ENCODE data around the gene DHX15. TPM values are rescaled to one million over a fixed set of nuclear protein-coding genes. Genes with fewer than 3 reads are reported as not detected.

Gene DHX15
- total RNA-seq, 1 donor from 2014 or later = 130 TPM

DNA sequence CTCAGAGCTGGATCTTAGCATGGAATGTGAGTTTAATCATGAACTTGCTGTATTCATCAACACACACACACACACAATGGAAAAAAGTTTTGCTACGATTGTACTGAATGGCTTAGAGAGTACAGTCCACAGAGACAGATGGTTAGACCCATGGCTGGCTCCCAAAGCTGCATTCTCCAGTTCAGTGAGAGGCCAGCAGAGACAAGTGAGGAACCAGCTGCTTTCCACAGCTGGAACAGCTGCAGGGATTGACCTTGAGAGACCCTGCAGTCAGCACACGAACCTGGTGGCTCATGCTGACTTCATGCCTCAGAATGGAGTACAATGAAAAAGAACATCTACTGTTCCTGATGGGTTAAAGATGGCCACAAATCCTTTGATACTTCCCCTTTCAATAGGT, 94.5 kb downstream of the DHX15 start:
- H3K4me2 ChIP-seq (ENCODE audit: low read length) = no peak overlapping the region
- no peak for TF ChIP-seq EZH2 (IDR thresholded peaks at IDR 0.05; ENCODE audit: insufficient read depth, low read length)
- TF ChIP-seq, protein P1, sequence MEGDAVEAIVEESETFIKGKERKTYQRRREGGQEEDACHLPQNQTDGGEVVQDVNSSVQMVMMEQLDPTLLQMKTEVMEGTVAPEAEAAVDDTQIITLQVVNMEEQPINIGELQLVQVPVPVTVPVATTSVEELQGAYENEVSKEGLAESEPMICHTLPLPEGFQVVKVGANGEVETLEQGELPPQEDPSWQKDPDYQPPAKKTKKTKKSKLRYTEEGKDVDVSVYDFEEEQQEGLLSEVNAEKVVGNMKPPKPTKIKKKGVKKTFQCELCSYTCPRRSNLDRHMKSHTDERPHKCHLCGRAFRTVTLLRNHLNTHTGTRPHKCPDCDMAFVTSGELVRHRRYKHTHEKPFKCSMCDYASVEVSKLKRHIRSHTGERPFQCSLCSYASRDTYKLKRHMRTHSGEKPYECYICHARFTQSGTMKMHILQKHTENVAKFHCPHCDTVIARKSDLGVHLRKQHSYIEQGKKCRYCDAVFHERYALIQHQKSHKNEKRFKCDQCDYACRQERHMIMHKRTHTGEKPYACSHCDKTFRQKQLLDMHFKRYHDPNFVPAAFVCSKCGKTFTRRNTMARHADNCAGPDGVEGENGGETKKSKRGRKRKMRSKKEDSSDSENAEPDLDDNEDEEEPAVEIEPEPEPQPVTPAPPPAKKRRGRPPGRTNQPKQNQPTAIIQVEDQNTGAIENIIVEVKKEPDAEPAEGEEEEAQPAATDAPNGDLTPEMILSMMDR (IDR thresholded peaks at IDR 0.05; ENCODE audit: insufficient read depth, low read depth, low read length) = no peak

DNA sequence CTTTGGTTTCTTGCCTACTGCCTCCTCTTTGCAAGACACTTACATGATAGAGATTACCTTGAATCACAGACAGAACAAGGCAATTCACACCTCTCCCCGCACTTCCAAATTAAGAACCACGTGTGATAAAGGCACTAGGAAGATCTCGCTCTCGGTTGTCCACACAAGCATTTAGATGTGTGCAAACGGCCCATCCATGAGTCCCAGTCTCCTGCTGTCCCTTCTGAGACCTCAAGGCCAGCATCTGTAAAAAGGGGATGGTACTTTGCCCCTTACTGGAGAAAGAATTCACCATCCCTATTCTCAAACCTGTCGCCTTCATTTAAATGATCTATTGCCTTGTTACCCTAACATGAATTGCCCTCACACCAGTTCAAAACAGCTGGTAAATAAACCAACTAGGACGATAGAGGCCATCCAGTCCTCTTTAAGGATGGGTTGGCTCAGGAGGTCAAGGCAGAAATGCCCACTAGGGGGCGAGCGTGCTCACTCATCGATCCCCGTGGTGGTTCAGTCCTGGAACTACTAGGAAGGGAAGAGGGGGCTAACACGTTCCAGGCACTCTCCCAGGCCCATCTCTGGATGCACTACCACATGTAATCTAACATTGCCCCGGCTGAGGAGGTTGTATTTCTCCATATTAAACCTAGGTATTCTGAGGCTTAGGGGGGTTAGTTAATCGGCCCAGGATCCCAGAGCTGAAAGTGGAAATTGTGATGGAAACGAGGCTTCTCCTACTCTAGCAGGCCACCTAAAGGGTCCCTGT, 95.8 kb downstream of the DHX15 start:
- H3K27me3 Mint-ChIP-seq (ENCODE audit: low read depth, unreplicated experiment) = peaks cover 12% of the 10 kb centered on the region
- Histone ChIP-seq H3K9ac (ENCODE audit: low read length) (no peak overlapping the region), H3K9me3 (ENCODE audit: insufficient read depth, low read depth, low read length) (no peaks in the 10 kb centered on the region), H3K27ac (ENCODE audit: low read depth, low read length) (no peak overlapping the region), H3K79me2 (ENCODE audit: insufficient read depth, low read length) (no peaks in the 10 kb centered on the region), H3K4me3 (ENCODE audit: insufficient read depth, low read depth, low read length) (no peak overlapping the region), H3K4me1 (ENCODE audit: insufficient read depth, low read length) (no peaks in the 10 kb centered on the region), H3K27me3 (ENCODE audit: insufficient read depth, low read length) (peaks cover 6% of the 10 kb centered on the region), H2AFZ (ENCODE audit: low read depth, low read length) (no peak overlapping the region), H3K36me3 (ENCODE audit: insufficient read depth, low read length) (no peaks in the 10 kb centered on the region), H4K20me1 (ENCODE audit: insufficient read depth, low read length) (no peaks in the 10 kb centered on the region), H3K4me2 (ENCODE audit: low read length) (no peak overlapping the region)
- peaks cover 6% of the 10 kb centered on the region for H3K9me3 Mint-ChIP-seq (ENCODE audit: unreplicated experiment)
- DNase-seq (ENCODE audit: low read depth) = peak; percentile 20
- no peak overlapping the region for H3K4me3 Mint-ChIP-seq (ENCODE audit: unreplicated experiment)
- H3K4me1 Mint-ChIP-seq (ENCODE audit: low read depth, unreplicated experiment) = no peaks in the 10 kb centered on the region
- TF ChIP-seq, protein P1 (IDR thresholded peaks at IDR 0.05; ENCODE audit: insufficient read depth, low read depth, low read length) = peak; percentile 90
- no peak for TF ChIP-seq EZH2 (IDR thresholded peaks at IDR 0.05; ENCODE audit: insufficient read depth, low read length)
- FAIRE-seq = no peak
- H3K27ac Mint-ChIP-seq (ENCODE audit: unreplicated experiment) = no peak overlapping the region
- H3K36me3 Mint-ChIP-seq (ENCODE audit: low read depth, unreplicated experiment) = no peaks in the 10 kb centered on the region

More for the DNA sequence above, 94.5 kb downstream of the DHX15 start:
- H3K27ac ChIP-seq (ENCODE audit: low read depth, low read length) = no peak overlapping the region
- Mint-ChIP-seq H3K27ac (ENCODE audit: unreplicated experiment) (no peak overlapping the region), H3K36me3 (ENCODE audit: low read depth, unreplicated experiment) (no peaks in the 10 kb centered on the region), H3K9me3 (ENCODE audit: unreplicated experiment) (peaks cover 6% of the 10 kb centered on the region), H3K4me3 (ENCODE audit: unreplicated experiment) (no peak overlapping the region), H3K4me1 (ENCODE audit: low read depth, unreplicated experiment) (no peaks in the 10 kb centered on the region), H3K27me3 (ENCODE audit: low read depth, unreplicated experiment) (peaks cover 16% of the 10 kb centered on the region)
- no peaks in the 10 kb centered on the region for H3K79me2 ChIP-seq (ENCODE audit: insufficient read depth, low read length)
- no peak overlapping the region for H3K9ac ChIP-seq (ENCODE audit: low read length)
- H3K9me3 ChIP-seq (ENCODE audit: insufficient read depth, low read depth, low read length) = no peaks in the 10 kb centered on the region
- no peak overlapping the region for H3K4me3 ChIP-seq (ENCODE audit: insufficient read depth, low read depth, low read length)
- no peak overlapping the region for H2AFZ ChIP-seq (ENCODE audit: low read depth, low read length)
- H4K20me1 ChIP-seq (ENCODE audit: insufficient read depth, low read length) = no peaks in the 10 kb centered on the region
- FAIRE-seq (no peak), DNase-seq (ENCODE audit: low read depth) (no peak)
- no peaks in the 10 kb centered on the region for H3K4me1 ChIP-seq (ENCODE audit: insufficient read depth, low read length)
- peaks cover 6% of the 10 kb centered on the region for H3K27me3 ChIP-seq (ENCODE audit: insufficient read depth, low read length)
- H3K36me3 ChIP-seq (ENCODE audit: insufficient read depth, low read length) = no peaks in the 10 kb centered on the region

DNA sequence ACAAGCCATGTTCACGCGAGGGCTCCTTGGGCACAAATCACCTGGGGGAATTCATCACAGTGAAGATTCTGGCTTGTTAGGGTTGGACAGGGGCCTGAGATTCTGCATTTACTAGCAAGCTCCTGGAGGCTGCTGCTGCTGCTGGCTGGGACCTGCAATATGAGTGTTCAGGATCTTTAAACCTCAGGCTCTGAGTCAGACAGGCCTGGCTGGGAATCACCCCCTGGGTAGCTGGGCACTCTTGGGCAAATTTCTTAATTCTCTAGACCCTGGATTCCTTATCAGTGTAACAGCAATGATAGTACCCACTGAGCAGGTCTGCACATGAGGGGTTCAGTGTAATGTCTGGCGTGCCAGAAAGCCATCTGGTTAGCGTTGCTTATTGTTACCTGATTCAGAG, 101.5 kb downstream of the DHX15 start:
- no peak overlapping the region for H3K27ac ChIP-seq (ENCODE audit: low read depth, low read length)
- Mint-ChIP-seq H3K36me3 (ENCODE audit: low read depth, unreplicated experiment) (no peaks in the 10 kb centered on the region), H3K4me3 (ENCODE audit: unreplicated experiment) (no peak overlapping the region), H3K9me3 (ENCODE audit: unreplicated experiment) (peaks cover 1% of the 10 kb centered on the region), H3K4me1 (ENCODE audit: low read depth, unreplicated experiment) (peaks cover 2% of the 10 kb centered on the region), H3K27me3 (ENCODE audit: low read depth, unreplicated experiment) (peaks cover 16% of the 10 kb centered on the region), H3K27ac (ENCODE audit: unreplicated experiment) (no peak overlapping the region)
- no peaks in the 10 kb centered on the region for H4K20me1 ChIP-seq (ENCODE audit: insufficient read depth, low read length)
- H3K9ac ChIP-seq (ENCODE audit: low read length) = no peak overlapping the region
- TF ChIP-seq, protein P1 (IDR thresholded peaks at IDR 0.05; ENCODE audit: insufficient read depth, low read depth, low read length) = no peak
- no peak for TF ChIP-seq EZH2 (IDR thresholded peaks at IDR 0.05; ENCODE audit: insufficient read depth, low read length)
- no peaks in the 10 kb centered on the region for H3K36me3 ChIP-seq (ENCODE audit: insufficient read depth, low read length)
- no peak overlapping the region for H3K4me3 ChIP-seq (ENCODE audit: insufficient read depth, low read depth, low read length)
- peaks cover 2% of the 10 kb centered on the region for H3K27me3 ChIP-seq (ENCODE audit: insufficient read depth, low read length)
- no peaks in the 10 kb centered on the region for H3K79me2 ChIP-seq (ENCODE audit: insufficient read depth, low read length)
- no peaks in the 10 kb centered on the region for H3K9me3 ChIP-seq (ENCODE audit: insufficient read depth, low read depth, low read length)
- no peak for FAIRE-seq
- H2AFZ ChIP-seq (ENCODE audit: low read depth, low read length) = no peak overlapping the region
- H3K4me1 ChIP-seq (ENCODE audit: insufficient read depth, low read length) = peaks cover under 1% of the 10 kb centered on the region
- H3K4me2 ChIP-seq (ENCODE audit: low read length) = no peak overlapping the region
- DNase-seq (ENCODE audit: low read depth) = no peak

Data from astrocyte (in vitro differentiated cells and primary cell).